HG02981 (cell line): ENCODE measurements around the gene CNPPD1.

Source experiments
- ATAC-seq: cut with Tn5 transposase; IDR thresholded peaks from one replicate; pipeline ENCODE4 v1.9.1; 2021; ENCODE audit warnings: mild to moderate bottlenecking, moderate library complexity; ENCODE audit not compliant: unreplicated experiment

Gene CNPPD1

DNA sequence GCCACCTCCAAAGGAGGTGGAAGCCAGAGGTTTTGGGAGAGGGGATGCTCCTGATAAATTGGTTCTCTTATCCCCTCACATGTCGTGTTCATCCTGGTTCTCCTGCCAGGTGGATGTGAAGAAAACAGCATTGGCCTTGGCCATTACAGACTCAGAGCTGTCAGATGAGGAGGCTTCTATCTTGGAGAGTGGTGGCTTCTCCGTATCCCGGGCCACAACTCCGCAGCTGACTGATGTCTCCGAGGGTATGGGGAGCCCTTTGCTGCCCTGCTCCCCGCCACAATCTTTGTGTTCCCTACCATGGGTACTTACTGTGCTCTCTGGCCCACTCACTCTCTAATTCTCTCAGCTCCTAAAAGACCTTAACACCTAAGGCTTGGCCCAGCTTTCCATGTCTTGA is 4.8 kb upstream of the CNPPD1 start:
- no peak for ATAC-seq

DNA sequence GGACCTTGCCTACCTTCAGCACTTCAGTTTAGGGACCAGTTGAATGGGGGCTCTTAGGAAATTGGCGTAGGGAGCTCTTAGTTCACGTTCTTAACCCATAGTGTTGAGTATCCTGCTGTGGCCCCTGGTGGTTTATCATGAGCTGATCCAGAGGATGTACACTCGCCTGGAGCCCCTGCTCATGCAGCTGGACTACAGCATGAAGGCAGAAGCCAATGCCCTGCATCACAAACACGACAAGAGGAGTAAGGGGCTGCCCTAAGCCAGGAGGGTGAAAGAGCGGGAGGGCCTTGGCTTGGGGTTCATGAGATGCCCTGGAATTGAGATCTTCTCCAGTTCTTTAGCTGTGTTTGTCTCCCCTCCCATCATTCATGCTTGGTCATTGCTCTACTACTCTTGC is 4.2 kb upstream of the CNPPD1 start:
- ATAC-seq = no peak

DNA sequence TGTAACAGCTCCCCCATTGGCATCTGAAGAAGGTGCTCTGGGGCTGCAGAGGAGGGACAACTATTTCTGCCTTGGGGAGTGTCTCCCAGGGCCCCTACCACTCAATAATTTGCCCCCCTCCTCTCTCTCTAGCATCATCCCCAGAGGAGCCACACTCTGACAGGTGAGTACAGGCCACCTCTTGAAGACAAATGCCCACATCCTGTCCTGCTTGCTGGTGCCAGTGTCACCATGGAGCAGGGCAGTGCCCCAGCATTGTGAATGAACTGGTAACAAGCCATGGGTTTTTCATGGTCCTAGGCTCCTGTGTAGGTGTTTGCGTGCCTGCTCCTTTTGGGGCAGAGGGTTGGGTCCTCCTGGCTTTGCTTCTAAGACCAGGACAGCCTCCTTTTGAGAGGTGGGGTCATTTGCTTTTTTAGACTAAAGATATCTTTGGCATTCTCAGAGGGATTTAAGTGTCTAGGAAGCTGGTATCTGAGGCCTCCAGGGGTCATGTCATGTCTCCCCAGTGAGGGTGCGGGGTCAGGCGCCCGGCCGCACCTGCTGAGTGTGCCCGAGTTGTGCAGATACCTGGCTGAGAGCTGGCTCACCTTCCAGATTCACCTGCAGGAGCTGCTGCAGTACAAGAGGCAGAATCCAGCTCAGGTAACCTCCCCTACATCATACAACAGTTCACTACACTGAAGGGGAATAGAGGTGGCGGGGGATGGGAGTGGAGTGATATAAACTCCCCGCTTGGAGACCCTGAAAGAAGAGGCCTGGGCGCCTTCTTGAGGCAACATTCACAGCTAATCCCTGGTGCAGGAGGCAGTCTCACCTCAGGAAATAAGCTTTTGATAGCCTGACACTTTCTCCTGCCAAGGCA is 3.1 kb upstream of the CNPPD1 start:
- ATAC-seq = no peak

DNA sequence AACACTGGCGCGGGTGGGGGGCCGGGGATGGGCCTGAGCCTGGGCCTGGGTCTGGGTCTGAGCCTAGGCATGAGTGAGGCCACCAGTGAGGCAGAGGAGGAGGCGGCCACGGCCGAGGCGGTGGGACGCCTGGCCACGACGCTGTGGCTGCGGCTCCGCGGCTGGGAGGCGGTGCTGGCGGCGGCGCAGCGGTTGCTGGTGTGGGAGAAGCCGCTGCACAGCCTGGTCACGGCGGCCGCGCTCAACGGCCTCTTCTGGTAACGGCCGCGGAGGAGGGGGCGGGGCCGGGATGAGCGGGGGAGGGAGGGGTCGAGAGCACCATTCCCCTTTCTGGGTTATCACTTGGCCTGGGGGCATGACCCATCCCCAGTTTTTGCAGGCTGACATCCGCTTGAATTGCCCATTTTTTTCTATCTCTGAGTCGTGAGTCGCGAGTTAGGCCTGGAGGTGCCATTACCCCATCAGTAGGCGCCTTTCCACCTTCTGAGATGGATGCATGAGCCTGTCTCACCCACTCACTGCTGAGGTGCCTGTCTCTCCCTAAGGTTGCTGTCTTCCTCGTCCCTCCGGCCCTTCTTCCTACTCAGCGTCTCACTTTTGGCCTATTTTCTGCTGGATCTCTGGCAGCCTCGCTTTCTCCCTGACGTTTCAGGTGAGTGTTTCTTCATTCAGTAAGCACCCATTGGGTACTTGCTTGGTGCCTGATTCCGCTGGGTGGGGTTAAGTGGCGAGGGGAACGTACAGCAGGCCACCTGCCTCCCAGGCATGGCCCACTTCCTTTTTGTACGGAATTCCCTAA is 1.9 kb upstream of the CNPPD1 start:
- peak; percentile 6 for ATAC-seq

DNA sequence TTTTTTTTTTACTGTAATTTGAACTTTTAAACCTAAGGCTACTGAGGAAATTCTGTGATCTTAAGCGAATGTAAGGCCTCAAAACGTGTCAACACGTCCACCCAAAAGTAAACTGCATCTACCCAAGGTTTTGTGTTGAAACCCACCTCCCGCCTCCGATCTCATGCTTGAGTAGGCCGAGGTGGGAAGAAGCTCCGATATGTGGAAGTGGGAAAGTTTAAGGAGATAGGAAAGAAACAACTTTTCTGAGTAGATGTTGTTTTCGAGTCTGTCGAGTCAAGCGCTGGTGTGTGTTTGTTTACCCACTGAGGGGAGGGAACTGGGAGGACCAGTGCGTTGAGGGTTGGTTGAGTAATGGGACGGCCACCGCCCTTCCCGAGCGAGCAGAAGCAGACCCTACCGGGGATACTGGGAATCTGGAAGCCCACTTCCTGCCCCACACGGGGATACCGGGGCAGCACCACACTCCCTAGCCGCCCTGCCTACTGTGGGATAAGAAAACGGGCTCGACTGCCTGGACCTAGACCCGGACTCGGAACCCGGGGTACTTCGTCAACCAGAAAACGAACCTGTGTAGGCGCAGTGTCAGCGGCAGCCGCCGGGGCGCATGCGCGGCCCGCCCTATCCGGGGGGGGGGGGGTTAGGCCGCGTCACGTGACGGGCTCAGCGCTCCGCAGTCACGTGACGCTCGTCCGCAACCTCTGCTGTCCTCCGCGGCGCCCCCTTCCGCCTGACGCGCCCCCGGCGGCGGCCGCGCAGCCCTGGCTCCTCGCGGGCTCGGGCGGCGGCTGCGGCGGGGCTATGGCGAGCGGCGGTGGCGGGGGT is 1.0 kb upstream of the CNPPD1 start, which contains the start of gene RETREG2:
TSS of gene RETREG2 (plus strand) at position 724 of the 825 bp plus-strand sequence. CDS start at position 802, 78 bp downstream.
- peak; percentile 39 for ATAC-seq

DNA sequence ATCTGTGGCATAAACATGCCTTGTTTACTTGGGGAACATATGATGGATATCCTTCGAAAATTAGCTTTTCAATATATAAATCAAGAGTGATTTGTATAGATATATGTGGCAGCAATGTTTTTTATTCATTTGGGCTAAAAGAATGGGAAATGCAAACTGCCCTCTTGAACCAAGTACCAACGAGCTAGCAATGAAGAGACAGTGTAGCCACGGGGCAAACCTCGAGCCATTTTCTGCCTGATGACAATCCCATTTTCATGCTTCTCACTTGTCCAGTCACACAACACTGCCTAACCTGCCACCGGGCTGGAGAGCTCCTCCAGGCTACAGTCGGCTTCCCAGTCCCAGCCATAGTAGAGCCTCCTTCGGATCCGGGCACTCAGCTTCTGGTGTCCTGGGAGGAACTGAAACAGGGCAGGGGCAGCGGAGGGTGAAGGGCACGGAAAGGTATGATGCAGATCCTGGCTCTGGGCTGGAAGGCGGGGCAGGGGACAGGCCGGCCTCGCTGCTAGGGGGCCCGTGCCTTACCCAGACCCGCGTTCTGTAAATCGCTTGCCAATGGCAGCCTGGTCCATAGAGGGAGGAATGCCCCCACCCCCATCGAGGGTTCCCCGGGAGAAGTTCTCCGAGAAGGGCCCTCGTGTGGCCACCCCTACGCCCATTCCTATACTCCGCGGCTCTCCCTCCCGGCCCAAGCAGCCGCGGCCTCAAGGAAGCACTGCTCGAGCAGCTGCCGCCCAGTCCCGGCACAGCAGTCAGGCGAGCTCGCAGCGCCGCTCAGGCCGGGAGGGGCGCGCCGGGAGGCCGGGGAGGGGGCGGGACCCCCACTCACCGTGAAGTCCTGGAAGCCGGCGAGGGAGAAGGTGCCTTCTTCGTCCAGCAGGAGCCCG is 552 bp downstream of the CNPPD1 start:
- peak; percentile 11 for ATAC-seq

DNA sequence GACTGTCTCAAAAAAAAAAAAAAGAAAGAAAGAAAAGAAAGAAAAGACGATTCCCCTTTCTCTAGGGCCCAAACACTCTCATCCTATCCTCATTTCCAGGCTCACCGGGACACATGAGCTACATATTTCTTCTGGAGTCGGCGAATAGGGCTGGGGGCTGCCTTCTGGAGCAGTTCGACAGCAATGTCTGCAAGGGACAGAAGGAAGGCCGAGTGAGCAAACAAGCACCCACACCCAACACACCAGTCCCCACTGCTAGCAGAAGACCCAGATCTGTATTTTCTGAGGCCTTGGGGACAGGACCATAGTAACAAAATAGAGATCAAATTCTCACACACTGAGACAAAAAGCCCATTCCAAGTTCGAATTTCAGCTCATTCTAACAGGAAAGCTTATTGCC is 1.2 kb downstream of the CNPPD1 start:
- ATAC-seq = no peak

DNA sequence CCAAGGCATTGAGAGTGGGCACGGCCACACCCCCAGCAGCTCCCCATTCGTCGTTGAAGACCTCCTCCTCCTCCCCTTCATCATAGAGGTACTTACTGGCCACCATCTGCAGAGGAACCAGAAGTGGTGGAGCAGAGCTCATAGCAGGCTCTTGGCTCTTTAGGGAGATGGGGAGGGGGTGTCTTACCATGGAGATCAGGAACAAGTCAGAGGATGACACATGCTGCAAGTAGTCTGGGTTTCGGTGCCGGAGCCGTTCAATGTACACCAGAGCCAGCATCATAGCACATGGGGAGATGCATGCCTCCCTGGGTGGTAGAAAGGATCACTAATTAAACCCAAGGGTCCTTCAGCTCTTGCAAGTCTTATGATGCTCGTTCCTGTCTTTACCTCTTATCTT is 1.9 kb downstream of the CNPPD1 start:
- no peak for ATAC-seq

DNA sequence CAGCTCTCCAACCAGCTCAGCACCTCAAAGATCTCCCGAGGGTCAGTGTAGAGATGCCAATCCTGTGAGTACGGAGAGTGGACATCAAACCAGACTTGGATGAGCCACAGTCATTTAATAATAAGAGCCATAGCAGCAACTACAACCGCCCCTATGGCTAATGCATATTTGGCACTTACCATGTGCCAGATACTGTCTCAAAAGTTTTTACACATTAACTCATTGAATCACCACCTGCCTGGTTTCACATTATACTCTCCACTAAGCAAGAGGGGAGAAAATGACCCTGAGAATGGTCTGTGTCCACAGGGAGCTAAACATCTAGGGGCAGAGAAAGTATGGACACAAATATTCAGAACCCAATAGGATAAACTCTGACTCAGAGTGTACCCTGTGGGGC is 2.6 kb downstream of the CNPPD1 start:
- no peak for ATAC-seq

DNA sequence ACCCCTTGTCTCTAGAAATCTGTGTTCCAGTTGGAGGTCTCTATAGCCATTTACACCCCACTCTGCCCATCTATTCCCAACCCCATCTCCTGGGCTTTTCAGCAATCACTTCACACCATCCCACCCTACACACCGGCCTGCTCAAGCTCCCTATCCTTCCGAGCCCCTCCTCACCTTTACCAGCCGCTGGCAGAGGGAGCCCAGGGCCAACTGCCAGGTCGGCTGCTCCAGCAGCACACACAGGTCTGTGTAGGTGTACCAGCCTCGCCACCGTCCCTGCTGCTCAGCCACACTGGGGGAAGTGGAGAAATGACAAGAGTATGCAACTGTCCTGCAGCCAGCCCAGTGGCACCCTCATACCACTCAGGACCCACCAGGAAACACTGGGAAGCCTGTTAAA is 3.5 kb downstream of the CNPPD1 start:
- ATAC-seq = no peak

DNA sequence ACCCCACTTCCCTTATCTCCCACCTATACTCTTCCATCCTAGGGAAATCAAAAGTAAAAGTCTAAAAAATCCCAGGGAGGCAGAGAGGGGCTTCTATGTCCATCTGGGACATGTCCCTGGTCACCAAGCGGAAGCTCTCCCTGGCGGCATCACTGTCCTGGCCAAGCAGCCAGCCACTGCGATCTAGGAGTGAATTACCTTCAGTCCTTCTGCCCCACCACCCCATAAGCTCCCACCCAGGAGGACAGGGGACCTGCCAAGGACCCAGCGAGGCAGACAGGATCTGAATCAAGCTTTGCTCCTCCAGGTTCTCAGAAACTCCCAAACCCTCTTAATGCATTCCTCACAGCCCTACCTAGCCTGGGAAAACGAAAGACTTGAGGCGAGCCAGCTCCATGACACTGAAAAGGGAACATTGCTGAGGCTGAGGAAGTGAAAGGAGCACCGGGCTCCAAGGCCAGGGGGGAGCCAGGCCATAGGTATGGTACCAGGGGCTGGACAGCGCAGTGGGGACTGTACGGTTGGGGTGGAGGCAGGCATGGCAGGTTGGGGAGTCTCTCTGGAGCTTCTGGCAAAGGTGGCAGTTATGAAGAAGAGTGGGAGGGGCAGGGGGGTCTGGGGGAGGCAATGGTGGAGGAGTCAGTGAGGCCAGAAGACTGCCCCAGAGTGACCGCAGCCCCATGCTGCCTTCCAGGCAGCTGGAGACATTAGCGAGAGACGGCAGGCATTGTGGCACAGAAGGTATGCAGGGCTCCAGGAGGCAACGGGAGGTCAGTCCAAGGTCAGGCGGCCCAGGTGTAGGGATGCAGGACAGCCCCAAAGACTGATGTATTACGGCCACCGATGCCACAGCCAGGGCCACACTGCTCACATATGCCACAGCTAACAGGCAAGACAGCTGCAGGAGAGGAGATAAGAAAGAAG is 4.2 kb downstream of the CNPPD1 start:
- ATAC-seq = no peak

DNA sequence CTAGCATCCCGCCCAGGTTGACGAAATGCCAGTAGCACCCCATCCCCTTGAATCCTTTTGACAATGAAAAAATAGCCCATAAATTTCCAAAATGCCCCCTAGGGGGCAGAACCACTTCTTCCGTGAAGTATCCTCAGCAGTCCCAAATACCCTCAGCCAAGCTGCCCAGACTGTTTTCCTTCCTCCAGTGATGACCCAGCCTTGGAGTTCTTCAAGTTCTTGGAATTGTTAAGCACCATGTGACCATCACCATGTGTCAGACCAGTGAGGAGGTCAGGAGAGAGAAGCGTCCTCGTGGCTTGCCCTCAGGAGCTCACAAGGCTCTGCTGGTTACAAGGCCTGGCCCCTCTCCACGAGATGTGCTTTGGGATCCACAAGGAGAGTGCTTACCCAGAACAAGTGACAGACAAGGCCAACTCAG is 5.5 kb downstream of the CNPPD1 start:
- no peak for ATAC-seq

DNA sequence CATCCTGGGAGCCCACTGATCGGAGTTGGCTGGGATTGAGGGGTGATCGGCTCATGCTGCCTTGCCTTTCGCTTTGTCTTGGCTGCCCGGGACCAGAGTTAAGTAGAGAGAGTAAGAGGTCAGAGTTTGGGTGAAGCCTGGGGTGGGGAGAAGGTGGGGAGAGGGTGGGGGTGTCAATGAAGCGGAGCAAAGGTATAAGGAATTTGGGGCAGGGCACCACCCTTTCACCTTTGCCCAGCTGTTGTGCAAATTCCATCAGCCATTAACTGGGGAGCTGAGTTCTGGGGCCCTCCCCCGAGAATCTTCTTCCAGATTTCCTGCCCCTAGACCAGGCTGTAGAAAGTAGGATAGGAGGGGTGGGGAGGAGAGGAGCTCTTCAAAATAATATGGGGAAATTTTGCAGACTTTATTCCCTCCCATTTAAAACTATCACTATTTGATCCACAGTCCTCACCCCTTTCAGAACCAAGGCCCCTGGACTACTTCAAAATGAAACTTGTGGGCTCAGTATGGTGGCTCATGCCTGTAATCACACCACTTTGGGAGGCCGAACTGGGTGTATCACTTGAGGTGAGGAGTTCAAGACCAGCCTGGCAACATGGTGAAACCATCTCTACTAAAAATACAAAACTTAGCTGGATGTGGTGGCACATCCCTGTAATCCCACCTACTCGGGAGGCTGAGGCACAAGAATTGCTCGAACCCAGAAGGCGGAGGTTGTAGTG is 6.6 kb downstream of the CNPPD1 start, which contains the start of gene SLC23A3:
TSS of gene SLC23A3 (minus strand) at position 100 of the 725 bp plus-strand sequence. CDS start at position 55, 45 bp downstream.
- no peak for ATAC-seq

DNA sequence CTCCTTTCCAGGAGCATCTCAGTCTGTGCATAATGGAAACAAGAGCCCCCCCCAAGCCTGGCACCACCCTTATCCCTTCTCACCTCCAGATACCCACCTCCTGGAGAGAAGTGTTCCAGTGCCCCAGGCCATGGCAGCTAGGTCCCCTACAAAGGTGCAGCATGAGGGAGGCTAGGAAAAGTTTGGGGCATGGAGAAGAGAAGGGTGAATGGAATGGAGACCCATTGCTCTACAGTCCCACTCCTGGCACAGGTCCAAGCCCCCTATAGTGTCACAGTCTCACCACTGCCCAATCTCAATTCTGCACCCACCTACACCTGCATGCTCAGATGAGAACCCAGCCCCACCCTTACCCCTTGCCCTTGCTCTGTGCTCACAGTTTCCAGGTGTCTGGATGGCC is 7.8 kb downstream of the CNPPD1 start:
- no peak for ATAC-seq

DNA sequence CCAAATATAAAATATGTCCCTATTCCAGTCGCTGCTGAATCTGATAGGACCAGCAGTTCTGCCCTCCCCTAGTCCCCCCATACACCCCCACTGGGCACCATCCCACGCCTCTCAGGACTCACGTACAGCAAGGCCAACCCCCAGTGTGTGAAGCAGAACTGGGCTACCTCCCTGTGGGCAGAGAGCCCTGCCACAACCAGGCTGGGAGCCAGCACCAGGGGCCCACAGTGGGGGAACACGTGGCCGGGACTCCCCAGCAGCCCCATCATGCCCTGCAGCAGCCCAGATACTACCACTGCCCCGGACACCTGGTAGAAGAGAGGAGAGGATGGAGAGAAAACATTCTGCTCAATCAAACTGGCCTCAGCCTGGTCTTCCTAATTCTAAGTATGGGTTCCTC is 8.2 kb downstream of the CNPPD1 start:
- ATAC-seq = no peak

DNA sequence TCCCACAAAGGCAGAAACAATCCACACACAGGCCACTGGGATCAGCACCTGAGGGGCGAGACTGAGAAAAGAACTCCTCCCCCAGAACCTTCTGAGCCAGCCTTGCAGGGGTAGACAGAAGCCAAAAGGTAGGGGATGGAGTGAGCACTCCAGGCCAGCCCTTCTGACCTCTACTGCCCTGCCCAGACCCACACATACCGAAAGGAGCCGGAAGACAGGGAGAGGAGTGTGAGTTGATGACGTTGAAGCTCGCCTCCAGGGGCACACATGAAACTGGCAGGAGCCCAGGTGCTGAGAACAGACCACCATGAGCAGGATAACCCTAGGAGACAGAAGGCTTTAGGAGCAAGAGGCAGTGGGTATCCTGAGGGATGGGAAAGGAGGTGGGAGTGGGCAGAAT is 8.7 kb downstream of the CNPPD1 start:
- no peak for ATAC-seq

DNA sequence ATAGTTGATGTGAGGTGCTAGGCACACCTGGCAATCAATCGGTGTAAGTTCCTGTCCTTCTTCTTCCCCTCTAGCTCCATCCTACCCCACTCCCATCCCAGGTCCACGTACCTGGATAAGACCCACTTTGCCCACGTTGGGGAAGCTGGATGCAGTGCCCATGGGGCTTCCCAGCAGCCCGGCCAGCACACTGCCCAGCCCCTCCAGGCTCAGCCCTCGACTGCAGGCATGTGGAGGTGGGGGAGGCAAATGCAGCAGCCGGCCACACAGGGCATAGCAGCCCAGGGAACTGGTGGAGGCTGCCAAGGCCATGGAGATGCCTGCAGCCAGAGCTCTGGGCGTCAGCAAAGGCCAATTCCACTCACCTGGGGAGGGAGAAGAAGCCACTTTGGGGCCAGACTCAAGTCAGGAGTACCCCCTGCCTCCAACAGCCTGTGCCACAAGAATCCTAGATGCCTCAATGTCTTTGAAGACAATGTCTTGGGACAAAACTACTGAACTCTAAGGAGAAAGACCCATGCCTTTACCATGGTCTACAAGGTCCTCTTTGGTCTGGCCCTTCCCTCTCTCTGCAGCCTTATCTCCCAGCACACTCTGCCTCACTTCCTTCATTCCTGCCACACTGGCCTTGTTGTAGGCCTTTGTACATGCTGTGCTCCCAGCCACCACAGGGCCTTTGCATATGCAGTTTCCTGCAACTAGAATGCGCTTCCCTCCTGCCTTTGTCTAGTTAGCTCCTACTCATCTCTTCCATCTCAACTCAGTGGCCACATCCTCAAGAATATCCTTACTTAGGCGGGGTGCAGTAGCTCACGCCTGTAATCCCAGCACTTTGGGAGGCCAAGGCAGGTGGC is 11.4 kb downstream of the CNPPD1 start:
- ATAC-seq = no peak
